Activated naive CD4-positive, alpha-beta T cell treated with anti-CD3 and anti-CD28 coated beads, Interleukin-2, amount 50 U/mL, for 16 hours (primary cell): ENCODE measurements around the gene MADCAM1.
"Not testable (repeated sequence)": the region's sequence is repeated elsewhere in the genome, so short reads cannot be mapped to it uniquely, and the experiment has no call there.

Source experiments
- DNase-seq: peaks from one replicate; pipeline ENCODE4 v3.0.0-alpha.2; 2020

MADCAM1 gene

DNA sequence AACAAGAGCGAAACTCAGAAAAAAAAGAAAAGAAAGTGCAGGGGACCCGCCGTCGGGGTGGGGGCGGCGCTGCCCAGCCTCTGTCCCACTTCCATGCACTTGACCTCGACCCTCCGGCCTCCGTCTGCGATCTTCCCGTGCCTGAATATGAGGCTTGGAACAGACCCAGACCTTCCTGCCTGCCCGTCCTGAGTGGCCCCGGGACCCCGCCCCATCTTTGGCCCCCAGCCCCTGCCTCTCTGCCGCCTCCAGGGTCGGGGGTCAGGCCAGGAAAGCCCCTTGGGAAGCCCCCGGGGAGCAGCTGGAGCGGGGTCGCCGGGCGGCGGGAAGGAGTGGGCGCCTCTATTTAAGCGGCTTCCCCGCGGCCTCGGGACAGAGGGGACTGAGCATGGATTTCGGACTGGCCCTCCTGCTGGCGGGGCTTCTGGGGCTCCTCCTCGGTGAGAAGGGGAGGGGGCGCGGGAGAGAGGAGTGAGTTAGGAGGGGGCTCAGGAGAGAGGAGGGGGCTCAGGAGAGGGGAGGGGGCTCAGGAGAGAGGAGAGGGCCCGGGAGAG, at the start of gene MADCAM1:
TSS of gene MADCAM1 (plus strand) at position 375 of the 554 bp plus-strand sequence. CDS start at position 389, 14 bp downstream.
- DNase-seq: no peak

DNA sequence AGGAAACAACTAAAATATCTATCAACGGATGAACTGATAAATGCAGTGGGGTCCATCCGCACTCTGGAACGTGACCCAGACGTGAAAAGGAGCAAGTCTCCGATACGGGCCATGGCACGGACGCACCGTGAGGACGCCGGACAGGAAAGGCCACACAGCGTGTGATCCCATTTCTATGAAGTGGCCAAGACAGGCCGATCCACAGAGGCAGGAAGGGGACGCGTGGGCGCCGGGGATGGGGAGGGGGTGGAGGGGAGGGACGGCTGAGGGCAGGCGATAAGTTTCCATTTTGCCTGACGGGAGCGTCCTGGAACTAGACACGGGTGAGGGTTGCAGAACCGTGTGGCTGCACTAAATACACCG, 49.2 kb upstream of the MADCAM1 start:
- DNase-seq: no peak

DNA sequence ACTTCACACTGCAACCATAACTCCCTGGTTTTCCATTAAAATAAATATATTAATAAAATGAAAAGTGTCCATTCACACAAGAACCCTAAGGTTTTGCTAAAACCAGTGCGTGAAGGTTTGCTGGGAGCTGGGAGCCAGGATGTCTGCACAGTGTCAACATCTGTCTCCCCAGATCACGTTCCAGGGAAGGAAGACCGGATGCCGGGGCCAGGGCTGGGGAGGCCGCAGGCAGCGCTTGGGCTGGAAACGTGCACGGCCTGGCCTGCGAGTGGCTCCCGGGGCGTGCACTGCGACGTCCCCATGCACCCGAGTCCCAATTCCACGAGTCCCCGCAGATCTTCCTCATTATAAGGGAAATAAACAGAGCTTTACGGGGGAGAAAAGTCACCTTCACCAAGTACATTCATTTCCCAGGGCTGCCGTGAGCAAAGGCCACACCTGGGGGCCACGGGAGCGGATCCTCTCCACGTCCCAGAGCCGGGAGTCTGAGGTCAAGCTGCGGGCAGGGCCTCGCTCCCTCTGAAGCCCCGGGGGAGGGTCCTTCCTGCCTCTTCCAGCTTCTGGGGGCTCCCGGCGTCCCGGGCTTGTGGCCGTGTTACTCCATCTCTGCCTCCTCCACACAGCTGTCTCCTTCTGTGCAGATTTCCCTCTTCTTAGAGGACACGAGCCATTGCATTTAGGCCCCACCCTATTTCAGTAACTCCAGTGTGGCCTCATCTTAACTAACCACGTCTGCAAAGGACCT, 48.3 kb upstream of the MADCAM1 start:
- no peak for DNase-seq

DNA sequence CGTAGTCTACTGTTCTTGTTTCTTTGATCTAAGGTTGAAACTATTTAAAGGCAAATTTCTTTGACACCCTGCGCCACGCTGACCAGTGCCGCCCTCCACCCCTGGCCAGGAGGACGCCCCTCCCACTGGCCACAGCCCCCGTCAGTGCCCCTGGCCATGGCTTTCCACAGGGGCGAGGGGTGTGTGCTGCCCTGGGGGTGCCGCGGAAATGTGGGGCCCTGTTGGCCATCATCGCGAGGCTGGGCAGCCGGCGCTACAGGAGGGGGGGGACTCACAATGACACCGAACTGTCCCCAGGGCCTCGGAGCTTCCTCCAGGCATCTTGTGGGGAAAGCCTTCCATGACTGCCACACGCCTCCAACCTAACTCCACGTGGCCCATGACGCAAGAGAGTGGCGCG, 46.4 kb upstream of the MADCAM1 start:
- DNase-seq: no peak

DNA sequence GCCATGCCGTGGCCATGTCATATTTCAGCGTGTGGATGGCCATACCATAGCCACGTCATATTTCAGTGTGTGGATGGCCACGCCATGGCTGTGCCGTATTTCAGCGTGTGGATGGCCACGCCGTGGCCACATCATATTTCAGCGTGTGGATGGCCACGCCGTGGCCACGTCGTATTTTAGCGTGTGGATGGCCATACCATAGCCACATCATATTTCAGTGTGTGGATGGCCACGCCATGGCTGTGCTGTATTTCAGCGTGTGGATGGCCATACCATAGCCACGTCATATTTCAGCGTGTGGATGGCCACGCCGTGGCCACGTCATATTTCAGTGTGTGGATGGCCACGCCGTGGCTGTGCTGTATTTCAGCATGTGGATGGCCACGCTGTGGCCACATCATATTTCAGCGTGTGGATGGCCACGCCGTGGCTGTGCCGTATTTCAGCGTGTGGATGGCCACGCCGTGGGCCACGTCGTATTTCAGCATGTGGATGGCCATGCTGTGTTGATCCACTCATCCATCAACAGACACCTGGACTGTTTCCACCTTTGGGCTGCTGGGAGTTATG, 45.3 kb upstream of the MADCAM1 start:
- not testable (repeated sequence) for DNase-seq

DNA sequence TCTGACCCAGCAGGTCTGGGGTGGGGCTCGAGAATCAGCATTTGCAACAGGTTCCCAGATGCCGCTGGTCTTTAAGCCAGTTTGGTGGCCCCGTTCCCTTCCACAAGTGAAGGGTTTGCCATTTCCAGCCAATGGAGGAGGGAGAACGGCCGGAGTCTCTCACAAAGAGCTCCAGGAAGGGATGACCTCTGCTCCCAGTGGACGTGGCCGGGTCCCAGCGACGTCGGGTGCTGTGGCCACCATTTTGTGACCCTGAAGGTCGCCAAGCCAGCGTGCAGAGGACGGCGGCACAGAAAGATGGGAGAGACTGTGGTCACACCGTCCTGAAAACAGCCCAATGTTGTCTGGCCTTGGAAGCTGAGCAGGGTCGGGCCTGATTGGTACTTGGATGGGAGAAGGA, 43.5 kb upstream of the MADCAM1 start:
- DNase-seq: no peak

DNA sequence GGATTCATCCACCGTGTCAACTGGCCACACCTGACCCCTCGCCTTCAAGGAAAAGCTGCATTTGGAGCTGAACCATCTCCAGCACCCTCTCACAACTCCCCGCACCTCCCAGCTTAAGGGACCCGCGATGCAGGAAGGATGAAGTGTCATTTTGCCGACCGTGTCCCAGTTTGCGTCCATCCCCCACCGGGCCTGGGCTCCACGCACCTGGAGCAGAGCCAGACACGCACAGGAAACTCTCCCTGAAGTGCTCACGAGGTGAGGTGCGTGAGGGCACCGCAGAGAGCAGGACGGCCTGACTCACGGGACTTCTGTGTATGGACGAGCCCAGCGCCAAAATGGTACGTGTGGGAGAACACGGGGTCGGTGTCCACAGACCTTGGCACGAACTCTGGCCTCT, 42.7 kb upstream of the MADCAM1 start:
- no peak for DNase-seq

DNA sequence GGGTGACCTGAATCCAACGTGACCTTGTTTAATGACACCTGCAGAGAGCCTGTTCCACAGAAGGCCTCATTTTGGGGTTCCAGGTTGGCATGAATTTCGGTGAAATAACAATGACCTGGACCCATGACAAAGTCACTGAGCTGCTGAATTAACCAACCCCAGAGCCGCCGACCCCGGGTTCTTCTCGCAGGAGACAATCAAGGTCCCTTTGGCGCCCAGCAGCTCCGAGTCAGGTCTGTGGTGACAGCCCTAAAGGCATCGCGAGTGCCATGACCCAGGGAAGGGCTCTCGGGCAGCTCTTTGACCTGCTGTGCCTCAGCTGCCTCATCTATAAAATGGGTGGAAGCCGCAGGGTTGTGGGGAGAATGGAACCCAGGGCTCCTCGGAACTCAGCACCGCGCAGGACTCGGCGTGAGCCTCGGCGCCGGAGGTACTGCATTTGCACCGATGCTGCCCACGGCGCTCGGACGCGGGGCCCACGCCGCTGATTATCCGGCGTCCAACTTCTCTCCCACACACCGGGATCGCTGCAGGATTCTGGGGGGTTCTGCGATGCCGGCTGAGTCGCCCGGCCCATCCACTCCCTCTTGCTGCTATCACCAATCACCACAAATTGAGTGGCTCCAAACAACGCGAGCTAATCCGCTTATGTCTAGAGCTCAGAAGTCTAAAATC, 41.1 kb upstream of the MADCAM1 start:
- no peak for DNase-seq

DNA sequence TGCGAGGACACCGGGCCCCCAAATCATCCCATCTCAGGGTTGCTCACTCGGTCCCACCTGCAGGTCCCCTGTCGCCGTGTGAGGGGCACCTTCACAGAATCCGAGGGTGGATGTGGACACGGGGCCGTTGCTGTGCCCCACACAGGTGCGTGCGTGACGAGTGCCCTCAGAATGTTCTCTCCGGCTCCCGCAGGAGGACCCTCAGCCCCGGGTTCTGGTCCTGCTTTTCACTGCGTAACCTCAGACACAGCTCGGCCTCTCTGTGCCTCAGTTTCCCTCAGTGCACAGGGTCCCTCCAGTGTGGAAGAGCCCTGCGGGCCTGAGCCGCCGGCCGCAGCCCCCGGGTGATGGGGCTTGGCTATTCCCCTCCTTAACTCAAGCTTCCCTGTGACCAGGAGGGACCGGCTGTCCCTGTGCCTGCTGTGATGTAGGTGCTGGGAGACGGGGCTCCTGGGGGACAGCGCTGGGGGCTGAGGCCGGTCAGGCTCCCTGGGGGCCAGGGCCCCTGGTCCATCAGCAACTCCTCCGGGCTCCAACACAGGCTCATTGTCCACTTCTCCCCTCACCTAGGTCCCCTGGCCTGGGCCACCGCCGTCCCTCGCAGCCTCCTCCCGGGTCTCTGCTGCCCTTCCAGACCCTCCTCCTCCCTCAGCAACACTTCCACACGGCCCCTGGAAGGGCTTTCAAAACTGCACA, 40.3 kb upstream of the MADCAM1 start:
- no peak for DNase-seq

DNA sequence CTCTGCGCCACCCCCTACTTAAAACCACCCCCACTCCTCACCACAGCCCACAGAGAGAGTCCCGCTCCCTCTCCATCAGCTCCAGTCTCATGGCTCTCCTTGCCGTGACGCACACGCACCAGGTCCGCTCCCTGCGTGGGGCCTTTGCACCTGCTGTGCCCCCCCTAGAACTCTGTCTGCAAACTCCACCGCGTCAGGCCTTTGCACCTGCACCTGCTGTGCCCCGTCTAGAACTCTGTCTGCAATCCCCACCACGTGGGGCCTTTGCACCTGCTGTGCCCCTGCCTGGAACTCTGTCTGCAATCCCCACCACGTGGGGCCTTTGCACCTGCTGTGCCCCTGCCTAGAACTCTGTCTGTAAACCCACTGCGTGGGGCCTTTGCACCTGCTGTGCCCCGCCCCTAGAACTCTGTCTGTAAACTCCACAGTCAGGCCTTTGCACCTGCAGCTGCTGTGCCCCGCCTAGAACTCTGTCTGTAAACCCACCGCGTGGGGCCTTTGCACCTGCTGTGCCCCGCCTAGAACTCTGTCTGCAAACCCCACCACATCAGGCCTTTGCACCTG, 39.7 kb upstream of the MADCAM1 start:
- DNase-seq: no peak

DNA sequence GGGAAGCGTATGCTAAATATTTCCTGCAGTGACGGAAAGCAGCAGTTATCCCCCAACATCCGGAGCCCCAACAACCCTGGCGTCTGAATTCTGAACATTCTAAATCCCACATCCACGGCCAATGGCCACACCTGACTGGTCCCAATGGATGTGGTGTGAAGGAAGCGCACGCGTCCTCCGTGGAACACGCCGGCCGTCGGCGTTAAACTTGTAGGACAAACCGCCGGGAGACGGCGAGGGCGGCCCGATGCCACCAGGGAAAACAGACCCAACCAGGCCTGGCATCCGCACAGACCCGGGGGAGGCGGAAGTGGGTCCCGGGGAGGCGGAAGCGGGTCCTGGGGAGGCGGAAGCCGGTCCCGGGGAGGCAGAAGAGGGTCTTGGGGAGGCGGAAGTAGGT, 38.6 kb upstream of the MADCAM1 start:
- no peak for DNase-seq

DNA sequence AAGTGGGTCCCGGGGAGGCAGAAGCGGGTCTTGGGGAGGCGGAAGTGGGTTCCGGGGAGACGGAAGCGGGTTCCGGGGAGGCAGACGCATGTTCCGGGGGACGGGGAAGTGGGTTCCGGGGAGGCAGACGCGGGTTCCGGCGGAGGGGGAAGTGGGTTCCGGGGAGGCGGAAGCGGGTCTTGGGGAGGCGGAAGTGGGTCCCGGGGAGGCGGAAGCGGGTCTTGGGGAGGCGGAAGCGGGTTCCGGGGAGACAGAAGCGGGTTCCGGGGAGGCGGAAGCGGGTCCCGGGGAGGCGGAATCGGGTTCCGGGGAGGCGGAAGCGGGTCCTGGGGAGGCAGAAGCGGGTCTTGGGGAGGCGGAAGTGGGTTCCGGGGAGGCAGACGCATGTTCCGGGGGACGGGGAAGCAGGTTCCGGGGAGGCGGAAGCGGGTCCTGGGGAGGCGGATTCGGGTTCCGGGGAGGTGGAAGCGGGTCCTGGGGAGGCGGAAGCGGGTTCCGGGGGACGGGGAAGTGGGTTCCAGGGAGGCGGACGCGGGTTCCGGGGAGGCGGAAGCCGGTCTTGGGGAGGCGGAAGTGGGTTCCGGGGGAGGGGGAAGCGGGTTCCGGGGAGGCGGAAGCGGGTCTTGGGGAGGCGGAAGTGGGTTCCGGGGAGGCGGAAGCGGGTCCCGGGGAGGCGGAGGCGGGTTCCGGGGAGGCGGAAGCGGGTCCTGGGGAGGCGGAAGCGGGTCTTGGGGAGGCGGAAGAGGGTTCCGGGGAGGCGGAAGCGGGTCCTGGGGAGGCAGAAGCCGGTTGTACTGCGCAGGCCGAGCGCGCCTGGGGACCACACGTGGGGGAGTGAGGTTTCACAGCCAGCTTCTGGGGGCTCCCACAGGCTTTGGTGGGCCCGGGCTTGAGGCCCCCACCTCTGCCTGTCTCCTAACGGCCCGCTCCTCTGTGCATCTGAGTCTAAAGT, 37.9 kb upstream of the MADCAM1 start:
- DNase-seq: no peak

DNA sequence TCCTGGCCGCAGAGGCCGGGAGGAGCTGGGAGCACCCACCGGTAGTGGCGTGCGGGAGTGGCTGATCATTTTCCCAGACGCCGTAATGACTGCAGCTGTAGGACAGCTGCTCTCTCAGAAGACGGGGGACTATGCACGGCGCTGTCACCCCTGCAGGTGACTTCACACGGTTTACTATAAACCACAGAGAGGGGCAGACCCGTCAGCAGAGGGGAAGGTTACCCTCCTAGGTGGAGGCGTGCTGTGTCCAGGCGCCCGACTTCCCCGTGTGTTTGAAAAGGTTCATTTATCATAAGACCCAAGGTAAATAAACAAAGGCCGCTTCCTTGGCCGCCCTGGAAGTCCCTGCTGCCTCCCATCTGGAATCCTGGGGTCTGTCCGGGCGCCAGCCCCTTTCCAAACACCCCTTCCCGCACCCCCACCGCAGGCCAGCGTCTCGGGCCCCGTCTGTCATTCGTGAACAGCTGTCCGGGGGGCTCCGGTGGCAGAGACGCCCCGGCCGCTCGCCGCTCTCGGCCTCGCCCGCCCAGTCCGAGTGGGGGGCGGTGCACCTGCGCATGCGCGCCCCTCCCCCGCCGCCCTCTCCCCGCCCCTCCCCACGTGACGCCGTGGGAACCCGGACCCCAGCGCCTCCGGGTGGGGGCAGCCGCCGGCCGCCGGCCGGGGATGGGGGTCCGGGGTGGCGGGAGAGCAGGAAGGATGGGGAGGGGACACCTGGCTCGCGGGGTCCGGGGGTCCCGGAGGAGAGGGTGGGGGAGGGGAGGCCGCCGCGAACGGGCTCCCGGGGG, 36.4 kb upstream of the MADCAM1 start:
- peak; percentile 29 for DNase-seq

DNA sequence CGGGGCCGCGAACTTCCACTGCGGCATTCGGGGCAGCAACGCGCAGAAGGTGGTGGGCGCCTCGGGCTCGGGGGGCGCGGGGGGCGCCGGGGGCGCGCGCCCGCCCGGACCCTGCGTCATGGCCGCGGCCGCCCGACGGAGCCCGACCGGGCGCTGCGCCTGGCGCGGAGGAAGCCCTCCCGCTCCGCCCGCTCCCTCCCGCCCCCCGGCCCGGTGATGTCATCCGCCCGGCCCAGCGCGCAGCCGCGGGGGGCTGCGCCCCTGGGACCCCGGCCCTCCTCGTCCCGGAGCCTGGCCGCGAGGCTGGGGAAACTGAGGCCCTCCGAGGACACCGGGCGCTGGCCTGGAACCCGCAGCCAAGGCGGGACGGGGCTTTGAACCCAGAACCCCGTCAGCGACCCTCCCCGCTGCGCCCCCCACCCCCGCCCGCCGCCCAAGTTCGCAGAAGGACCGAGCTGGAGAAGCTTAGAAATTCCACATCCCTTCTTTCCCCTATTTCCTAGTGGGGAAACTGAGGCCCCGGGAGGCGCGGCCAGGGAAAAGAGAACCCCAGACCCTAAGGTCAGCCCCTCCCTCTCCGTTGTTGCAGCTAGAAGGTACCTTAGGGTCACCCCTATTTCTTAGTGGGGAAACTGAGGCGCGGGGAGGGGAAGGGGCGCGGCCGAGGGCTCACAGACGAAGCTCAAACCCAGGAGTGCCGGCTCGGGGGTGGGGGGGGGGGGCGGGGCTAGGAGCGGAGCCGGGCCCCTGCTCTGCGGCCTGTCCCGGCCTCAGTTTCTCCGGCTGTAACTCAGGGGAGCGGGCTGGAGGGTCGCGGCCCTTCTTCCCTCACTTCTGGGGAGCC, 35.2 kb upstream of the MADCAM1 start, which contains the start of gene SHC2:
TSS of gene SHC2 (minus strand) at position 157 of the 844 bp plus-strand sequence. CDS start at position 120, 37 bp downstream.
- no peak for DNase-seq

DNA sequence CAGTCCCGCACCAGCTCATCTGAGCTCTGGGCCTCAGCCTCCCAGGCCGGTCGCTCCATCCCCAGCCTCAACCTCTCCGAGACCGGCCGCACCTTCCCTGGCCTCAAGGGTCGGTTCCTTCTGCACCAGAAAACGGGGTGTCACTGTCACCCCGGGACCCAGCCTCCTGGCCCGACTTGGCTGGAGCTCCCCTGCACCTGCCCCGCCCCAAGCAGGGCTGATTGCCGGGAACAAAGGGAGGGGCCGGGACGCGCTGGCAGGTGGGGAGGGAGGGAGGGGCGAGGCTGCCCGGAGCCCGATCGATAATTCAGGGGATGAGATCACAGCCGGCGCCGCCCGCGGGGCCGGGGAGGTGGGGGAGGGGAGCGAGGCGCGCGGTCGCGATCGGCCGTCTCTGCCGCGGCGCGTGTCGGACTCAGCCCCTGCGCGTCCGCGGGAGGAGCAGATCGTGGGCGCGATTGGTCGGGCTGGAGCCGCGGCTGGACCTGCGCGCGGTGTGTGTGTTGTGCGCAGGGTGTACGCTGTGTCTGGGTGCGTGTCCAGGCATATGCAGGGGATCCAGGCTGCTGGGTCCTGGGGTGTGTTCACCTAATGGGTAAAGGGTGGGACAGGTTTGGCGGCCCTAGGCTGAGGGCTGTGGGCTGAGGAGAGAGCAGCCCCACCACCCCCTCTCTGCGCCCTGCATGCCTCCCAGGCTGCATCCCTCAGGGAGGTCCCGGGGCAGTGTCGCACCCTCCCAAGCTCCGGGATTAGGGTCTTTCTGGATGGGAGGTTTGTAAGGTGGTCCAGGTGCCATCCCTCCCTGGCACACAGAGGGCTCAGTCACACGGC, 34.4 kb upstream of the MADCAM1 start:
- DNase-seq: no peak

DNA sequence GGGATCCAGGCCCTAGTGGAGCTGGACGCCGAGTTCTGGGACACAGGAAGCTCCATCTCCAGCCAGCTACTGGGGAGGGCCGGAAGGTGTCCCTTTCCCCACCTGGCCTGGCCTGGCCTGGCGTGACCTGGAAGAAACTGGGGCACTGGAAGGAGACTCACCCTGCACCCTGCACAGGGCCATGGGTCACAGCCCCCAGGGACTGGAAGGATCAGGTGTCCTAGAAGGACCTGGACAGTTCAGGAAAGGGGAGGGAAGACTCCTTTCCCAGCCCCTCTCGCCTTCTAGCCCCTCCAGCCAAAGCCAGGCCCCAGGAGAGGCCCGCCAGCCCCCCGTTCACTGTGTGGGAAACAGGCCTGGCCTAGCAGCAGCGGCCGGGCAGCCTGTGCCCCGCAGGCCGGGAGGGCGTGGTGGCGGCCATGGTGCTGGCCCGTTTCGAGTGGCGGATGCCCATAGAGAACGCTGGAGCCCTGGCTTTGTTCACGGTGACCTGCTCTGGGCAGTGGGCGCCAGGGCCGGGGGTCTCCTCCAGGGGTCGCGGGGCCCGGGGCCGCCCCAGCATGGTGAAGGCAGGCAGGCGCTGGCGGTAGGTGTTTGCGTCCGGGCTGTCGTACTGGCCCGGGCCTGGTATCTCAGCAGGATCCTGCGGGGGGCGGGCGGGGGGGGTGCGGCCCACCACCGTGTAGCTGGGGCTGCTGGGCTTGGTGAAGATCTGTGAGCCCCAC, 32.6 kb upstream of the MADCAM1 start:
- no peak for DNase-seq

DNA sequence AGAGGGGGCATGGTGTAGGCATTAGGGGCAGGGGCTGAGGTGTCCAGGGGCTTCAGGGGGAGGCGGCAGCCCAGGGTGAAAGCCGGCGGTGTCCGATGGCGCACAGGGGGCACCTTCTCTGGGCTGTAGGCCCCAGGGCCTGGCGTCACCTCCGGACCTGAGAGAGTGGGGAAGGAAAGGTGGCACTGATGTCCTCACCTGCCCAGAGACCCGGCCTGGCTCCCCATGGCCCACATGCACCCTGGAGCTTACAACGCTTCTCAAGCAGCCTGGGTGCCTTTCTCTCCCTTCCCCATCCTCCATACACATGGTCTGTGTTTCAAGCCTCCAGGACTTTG, 32.1 kb upstream of the MADCAM1 start:
- no peak for DNase-seq

DNA sequence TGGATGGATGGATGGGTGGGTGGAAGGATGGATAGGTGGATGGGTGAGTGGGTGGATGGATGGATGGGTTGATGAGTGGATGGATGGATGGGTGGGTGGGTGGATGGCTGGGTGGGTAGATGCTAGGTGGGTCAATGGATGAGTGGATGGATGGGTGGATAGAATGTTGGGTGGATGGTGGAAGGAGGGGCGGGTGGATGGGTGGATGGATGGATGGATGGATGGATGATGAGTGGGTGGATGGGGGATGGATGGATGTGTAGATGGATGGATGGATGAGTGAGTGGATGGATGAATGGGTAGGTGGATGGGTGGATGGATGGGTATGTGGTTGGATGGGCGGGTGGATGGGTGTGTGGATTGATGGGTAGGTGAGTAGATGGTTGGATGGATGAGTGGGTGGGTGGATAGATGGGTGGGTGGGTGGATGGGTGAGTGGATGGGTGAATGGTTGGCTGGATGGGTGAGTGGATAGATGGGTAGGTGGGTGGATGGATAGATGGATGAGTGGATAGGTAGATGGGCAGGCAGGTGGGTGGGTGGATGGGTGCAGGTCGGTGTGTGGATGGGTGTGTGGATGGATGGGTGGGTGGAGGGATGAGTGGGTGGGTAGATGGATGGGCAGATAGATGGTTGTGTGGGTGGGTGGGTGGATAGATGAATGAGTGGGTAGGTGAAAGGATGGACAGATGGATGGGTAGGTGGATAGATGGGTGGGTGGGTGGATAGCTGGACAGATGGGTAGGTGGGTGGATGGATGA, 31.1 kb upstream of the MADCAM1 start:
- DNase-seq: no peak
